Esophagus squamous epithelium (tissue), 4 donors: ENCODE results near the gene NELFCD.

Experiments used
- POLR2A ChIP-seq, 4 donors: fragments of 450-650 bp; IDR thresholded peaks; one replicate each; pipeline ENCODE4 v1.6.1; 2017; ENCODE audit warnings: antibody characterized with exemption in 4 of 4, mild to moderate bottlenecking in 4 of 4, moderate library complexity in 3 of 4
- TF ChIP-seq, protein P1 (sequence below), 6 experiments: fragments of 450-650 bp in 4 of 6; fragments of 200-600 bp in 2 of 6; sonication (generic) in 2 of 6; IDR thresholded peaks; one replicate each; pipeline ENCODE4 v1.5.1; 2016 to 2019; ENCODE audit warnings: antibody characterized with exemption in 6 of 6, mild to moderate bottlenecking in 4 of 6, moderate library complexity in 4 of 6

DNA sequence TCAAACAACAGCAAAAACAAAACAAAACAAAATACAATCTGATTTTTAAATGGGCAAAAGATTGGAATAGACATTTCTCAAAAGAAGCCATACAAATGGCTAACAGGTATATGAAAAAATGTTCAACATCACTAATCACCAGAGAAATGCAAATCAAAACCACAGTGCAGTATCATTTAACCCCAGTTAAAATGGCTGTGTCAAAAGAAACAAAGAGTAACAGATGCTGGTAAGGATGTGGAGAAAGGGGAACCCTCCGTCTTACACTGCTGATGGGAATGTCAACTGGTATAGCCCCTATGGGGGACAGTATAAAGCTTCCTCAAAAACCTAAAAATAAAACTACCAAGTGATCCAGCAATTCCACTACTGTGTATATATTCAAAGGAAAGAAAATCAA, 10.9 kb upstream of the NELFCD start:
- TF ChIP-seq, protein P1, sequence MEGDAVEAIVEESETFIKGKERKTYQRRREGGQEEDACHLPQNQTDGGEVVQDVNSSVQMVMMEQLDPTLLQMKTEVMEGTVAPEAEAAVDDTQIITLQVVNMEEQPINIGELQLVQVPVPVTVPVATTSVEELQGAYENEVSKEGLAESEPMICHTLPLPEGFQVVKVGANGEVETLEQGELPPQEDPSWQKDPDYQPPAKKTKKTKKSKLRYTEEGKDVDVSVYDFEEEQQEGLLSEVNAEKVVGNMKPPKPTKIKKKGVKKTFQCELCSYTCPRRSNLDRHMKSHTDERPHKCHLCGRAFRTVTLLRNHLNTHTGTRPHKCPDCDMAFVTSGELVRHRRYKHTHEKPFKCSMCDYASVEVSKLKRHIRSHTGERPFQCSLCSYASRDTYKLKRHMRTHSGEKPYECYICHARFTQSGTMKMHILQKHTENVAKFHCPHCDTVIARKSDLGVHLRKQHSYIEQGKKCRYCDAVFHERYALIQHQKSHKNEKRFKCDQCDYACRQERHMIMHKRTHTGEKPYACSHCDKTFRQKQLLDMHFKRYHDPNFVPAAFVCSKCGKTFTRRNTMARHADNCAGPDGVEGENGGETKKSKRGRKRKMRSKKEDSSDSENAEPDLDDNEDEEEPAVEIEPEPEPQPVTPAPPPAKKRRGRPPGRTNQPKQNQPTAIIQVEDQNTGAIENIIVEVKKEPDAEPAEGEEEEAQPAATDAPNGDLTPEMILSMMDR (IDR thresholded peaks at IDR 0.05): no peak
- TF ChIP-seq POLR2A (IDR thresholded peaks at IDR 0.05): no peak
